Colonic mucosa (tissue), 4 donors: Measurements from ENCODE around the gene RAPGEF1. TPM values are rescaled to one million over a fixed set of nuclear protein-coding genes. Genes with fewer than 3 reads are reported as not detected.

ENCODE experiments used
- DNase-seq: peaks from one replicate; pipeline ENCODE4 v3.0.0-alpha.2; 2020
- H3K27ac ChIP-seq: fragments of 200-600 bp; one replicate; pipeline ENCODE4 v1.8.0; 2021
- H3K27me3 ChIP-seq: fragments of 200-600 bp; one replicate; pipeline ENCODE4 v1.8.0; 2021
- H3K36me3 ChIP-seq: fragments of 200-600 bp; one replicate; pipeline ENCODE4 v1.8.0; 2021
- H3K4me1 ChIP-seq: fragments of 200-600 bp; one replicate; pipeline ENCODE4 v1.8.0; 2021; ENCODE audit warnings: mild to moderate bottlenecking
- H3K4me3 ChIP-seq: fragments of 200-600 bp; one replicate; pipeline ENCODE4 v1.8.0; 2021
- H3K9ac ChIP-seq, 2 donors: one replicate each; pipeline ENCODE4 v1.7.0; 2013; ENCODE audit warnings: control low read depth in 2 of 2, low read depth in 2 of 2, low read length in 2 of 2
- H3K9me3 ChIP-seq: fragments of 200-600 bp; one replicate; pipeline ENCODE4 v1.8.0; 2021
- CTCF ChIP-seq: fragments of 200-600 bp; IDR thresholded peaks from one replicate; pipeline ENCODE4 v1.8.0; 2022; ENCODE audit warnings: antibody characterized with exemption, mild to moderate bottlenecking
- intact Hi-C: fragments of 100-400 bp; cut with DNase I; formaldehyde crosslinking; loops from one replicate; pipeline ENCODE4 v1.14.1; 2022
- total RNA-seq, 2 donors: library from RNA; stranded (reverse); fragmentation: NEBNext Ultra II Directional in 1 of 2; extraction: Animal tissue kit (Norgen Biotek cat#: 25700) in 1 of 2; gene quantifications; one replicate each; pipeline ENCODE4 v1.2.1, GENCODE V29; 2021
- donor health status: healthy.
- donor health status: DM: no; HTN: no; CAD: no.
- donor health status: DM: no; HTN: no; CAD: no.

Gene RAPGEF1
- total RNA-seq, 2 donors from 2014 or later: 47.2 to 58.6 TPM

GRCh38 chr9:131722255-131722654 is 17.6 kb downstream of the RAPGEF1 start:
- no peaks in the 10 kb centered on the region for H3K9me3 ChIP-seq
- H3K36me3 ChIP-seq: no peaks in the 10 kb centered on the region
- H3K27ac ChIP-seq: no peak overlapping the region
- peaks cover under 1% of the 10 kb centered on the region for H3K4me1 ChIP-seq
- intact Hi-C loops: no loop called here
- no peak overlapping the region for H3K4me3 ChIP-seq
- TF ChIP-seq CTCF: no peak
- no peak overlapping the region for H3K9ac ChIP-seq
- no peak for DNase-seq
- no peaks in the 10 kb centered on the region for H3K27me3 ChIP-seq

GRCh38 chr9:131721076-131721475 is 18.8 kb downstream of the RAPGEF1 start:
- intact Hi-C loops: no loop called here
- H3K9ac ChIP-seq: no peak overlapping the region
- H3K27me3 ChIP-seq: no peaks in the 10 kb centered on the region
- TF ChIP-seq CTCF: no peak
- H3K27ac ChIP-seq: no peak overlapping the region
- DNase-seq: no peak
- H3K4me1 ChIP-seq: no peaks in the 10 kb centered on the region
- no peaks in the 10 kb centered on the region for H3K36me3 ChIP-seq
- no peaks in the 10 kb centered on the region for H3K9me3 ChIP-seq
- H3K4me3 ChIP-seq: no peak overlapping the region

GRCh38 chr9:131720330-131720729 is 19.5 kb downstream of the RAPGEF1 start:
- Histone ChIP-seq H3K27me3 (no peaks in the 10 kb centered on the region), H3K27ac (no peak overlapping the region), H3K4me3 (no peak overlapping the region), H3K9me3 (no peaks in the 10 kb centered on the region), H3K9ac (no peak overlapping the region), H3K4me1 (no peaks in the 10 kb centered on the region), H3K36me3 (no peaks in the 10 kb centered on the region)
- no peak for TF ChIP-seq CTCF
- intact Hi-C loops: no loop called here
- DNase-seq: no peak

GRCh38 chr9:131719262-131719908 is 20.5 kb downstream of the RAPGEF1 start:
- H3K36me3 ChIP-seq: no peaks in the 10 kb centered on the region
- H3K4me3 ChIP-seq: no peak overlapping the region
- H3K9ac ChIP-seq: no peak overlapping the region
- TF ChIP-seq CTCF: no peak
- no peak overlapping the region for H3K27ac ChIP-seq
- DNase-seq: no peak
- no peaks in the 10 kb centered on the region for H3K27me3 ChIP-seq
- H3K9me3 ChIP-seq: no peaks in the 10 kb centered on the region
- no peaks in the 10 kb centered on the region for H3K4me1 ChIP-seq
- intact Hi-C loops: no loop called here

GRCh38 chr9:131717719-131718460 is 22.0 kb downstream of the RAPGEF1 start:
- no peak overlapping the region for H3K9ac ChIP-seq
- no peaks in the 10 kb centered on the region for H3K27me3 ChIP-seq
- intact Hi-C loops: no loop called here
- no peak for DNase-seq
- no peaks in the 10 kb centered on the region for H3K4me1 ChIP-seq
- H3K4me3 ChIP-seq: no peak overlapping the region
- H3K36me3 ChIP-seq: no peaks in the 10 kb centered on the region
- no peak overlapping the region for H3K27ac ChIP-seq
- H3K9me3 ChIP-seq: no peaks in the 10 kb centered on the region
- no peak for TF ChIP-seq CTCF
